K562 (cell line): ENCODE data around the gene LCE7A. TPM values are rescaled to one million over a fixed set of nuclear protein-coding genes. Genes with fewer than 3 reads are reported as not detected.

ENCODE experiments used
- ATAC-seq: fragments of 200-7000 bp; cut with Tn5 transposase; 3 replicates; pipeline ENCODE4 v1.9.1; 2020; ENCODE audit warnings: moderate library complexity
- BruUV-seq: library from RNA; stranded (reverse); fragments of 400-500 nt; replicated peaks from 2 replicates; lab custom pipeline; 2021; lab: Mats Ljungman, UMichigan
- CTCF ChIA-PET: fragments of 300-600 bp; formaldehyde crosslinking; extraction: SDS; loops from one replicate; lab custom pipeline; 2021; ENCODE audit warnings: low intra/inter-chr PET ratio; lab: Yijun Ruan, JAX
- POLR2A ChIA-PET: fragments of 300-600, 350-650 bp; sonication (Branson Sonifier 250); formaldehyde crosslinking; extraction: SDS; loops from one replicate; lab custom pipeline; 2021; ENCODE audit warnings: antibody characterized with exemption, inconsistent platforms; lab: Yijun Ruan, JAX
- DNase-seq, 4 experiments: peaks; one replicate each; pipeline versions ENCODE4 v3.0.0 to v3.0.0-alpha.2; 2011 to 2018; ENCODE audit warnings: low spot score in 3 of 4, mixed read lengths in 3 of 4; ENCODE audit errors: extremely low read depth in 1 of 4
- FAIRE-seq: peaks from 2 replicates; lab custom pipeline; 2011; peaks lifted over from hg19 to GRCh38; lab: Jason Lieb, UNC
- H2AFZ ChIP-seq: 2 replicates; pipeline ENCODE4 v1.6.0; 2011; ENCODE audit warnings: low read depth, low read length, control low read depth, inconsistent platforms
- H3K27ac ChIP-seq: fragments of 200-600 bp; 3 replicates; pipeline ENCODE4 v1.8.0; 2011; ENCODE audit warnings: low read depth, mild to moderate bottlenecking, control low read depth, inconsistent platforms, low read length, moderate library complexity, mixed read lengths; ENCODE audit errors: extremely low read depth
- H3K27me3 ChIP-seq, 2 experiments: fragments of 300-600 bp in 1 of 2; 2 replicates in 1 of 2; 3 replicates in 1 of 2; pipeline versions ENCODE4 v1.6.0 to v1.8.0; 2011; ENCODE audit warnings: inconsistent platforms in 2 of 2, low read length in 2 of 2, mild to moderate bottlenecking in 1 of 2, mixed read lengths in 1 of 2, moderate library complexity in 1 of 2; ENCODE audit not compliant: control insufficient read depth in 2 of 2, insufficient read depth in 2 of 2
- H3K36me3 ChIP-seq: fragments of 300-600 bp; 3 replicates; pipeline ENCODE4 v1.8.0; 2011; ENCODE audit warnings: mild to moderate bottlenecking, low read length, inconsistent platforms; ENCODE audit not compliant: control insufficient read depth, insufficient read depth
- H3K4me1 ChIP-seq, 2 experiments: fragments of 200-600 bp in 1 of 2; replicated peaks in 1 of 2; 2 replicates in 1 of 2; 3 replicates in 1 of 2; pipeline versions ENCODE4 v1.5.1 to v1.8.0; 2011; ENCODE audit warnings: inconsistent platforms in 2 of 2, low read length in 2 of 2, mild to moderate bottlenecking in 1 of 2, mixed read lengths in 1 of 2, moderate library complexity in 1 of 2; ENCODE audit not compliant: control insufficient read depth in 2 of 2, insufficient read depth in 2 of 2
- H3K4me2 ChIP-seq: 2 replicates; pipeline ENCODE4 v1.6.1; 2011; ENCODE audit warnings: low read length, control low read depth, inconsistent platforms, mixed read lengths; ENCODE audit not compliant: insufficient read depth
- H3K4me3 ChIP-seq: fragments of 200-600 bp; sonication (generic), shearing (Covaris generic); 2 replicates; pipeline ENCODE4 v1.5.1; 2016; ENCODE audit warnings: control low read depth, inconsistent platforms
- H3K79me2 ChIP-seq: fragments of 200-600 bp; 3 replicates; pipeline ENCODE4 v1.8.0; 2011; ENCODE audit warnings: low read length, inconsistent platforms; ENCODE audit not compliant: control insufficient read depth, insufficient read depth
- H3K9ac ChIP-seq, 2 experiments: 2 replicates each; pipeline versions ENCODE4 v1.6.0 to v1.6.1; 2011; ENCODE audit warnings: low read depth in 2 of 2, low read length in 2 of 2, control low read depth in 1 of 2, inconsistent platforms in 1 of 2, mild to moderate bottlenecking in 1 of 2, mixed read lengths in 1 of 2; ENCODE audit not compliant: insufficient read depth in 1 of 2
- H3K9me1 ChIP-seq: one replicate; pipeline ENCODE4 v1.6.0; 2011; ENCODE audit warnings: inconsistent platforms, mild to moderate bottlenecking, low read length, moderate library complexity; ENCODE audit not compliant: control insufficient read depth, insufficient read depth
- H3K9me3 ChIP-seq: replicated peaks from 2 replicates; pipeline ENCODE4 v1.5.1; 2011; ENCODE audit warnings: low read depth, low read length, inconsistent platforms; ENCODE audit not compliant: control insufficient read depth, insufficient read depth
- H4K20me1 ChIP-seq: replicated peaks from 2 replicates; pipeline ENCODE4 v1.6.1; 2011; ENCODE audit warnings: low read length, inconsistent platforms, mixed read lengths; ENCODE audit not compliant: control insufficient read depth, insufficient read depth
- ELF4 ChIP-seq: fragments of 450-650 bp; formaldehyde crosslinking; IDR thresholded peaks from 2 replicates; pipeline ENCODE4 v1.4.0; 2022; ENCODE audit warnings: missing genetic modification characterization
- FOXP4 ChIP-seq: sonication (generic); formaldehyde crosslinking; IDR thresholded peaks from 2 replicates; pipeline ENCODE4 v1.8.0; 2022; ENCODE audit warnings: mild to moderate bottlenecking, missing genetic modification reagents, borderline replicate concordance
- GTF2F1 ChIP-seq: IDR thresholded peaks from 2 replicates; pipeline ENCODE4 v1.6.1; 2011; ENCODE audit warnings: low read depth, low read length, improper control_type of control experiment
- NELFE ChIP-seq: IDR thresholded peaks from 2 replicates; pipeline ENCODE4 v1.6.1; 2011; ENCODE audit warnings: mild to moderate bottlenecking; ENCODE audit not compliant: insufficient read depth, insufficient read length
- NR3C1 ChIP-seq: sonication (generic); formaldehyde crosslinking; IDR thresholded peaks from 2 replicates; pipeline ENCODE4 v1.8.1; 2022; ENCODE audit warnings: missing genetic modification reagents
- WGBS: fragments of 100-300 bp; shearing (Covaris generic); methylation state at CpG from one replicate; pipeline ENCODE4 v1.1.6; 2016; ENCODE audit warnings: low coverage, mixed read lengths; ENCODE audit not compliant: insufficient coverage; ENCODE audit errors: missing lambda C conversion rate; 5-methylcytosine and 5-hydroxymethylcytosine counted together
- in situ Hi-C: fragments of 300-500 bp; cut with MboI; formaldehyde crosslinking; loops from 4 replicates; pipeline ENCODE4 v1.15.0; 2018; ENCODE audit warnings: inconsistent platforms, mixed read lengths
- intact Hi-C: fragments of 100-400 bp; cut with micrococcal nuclease; formaldehyde crosslinking; loops from 2 replicates; pipeline ENCODE4 v1.14.2; 2022
- polyA plus RNA-seq, 8 experiments: library from polyadenylated mRNA; depleted of rRNA in 4 of 8; stranded (reverse) in 5 of 8; unstranded in 3 of 8; fragments of >200 nt; fragmentation: Nextera tagmentation in 2 of 8; fragmentation: Illumina TruSeq in 1 of 8; extraction: Ambion mirVana in 2 of 8; extraction: Trizol in 1 of 8; gene quantifications; 2 replicates each; pipeline versions ENCODE4 v1.2.1 to v1.2.3, GENCODE V29; 2011 to 2014; ENCODE audit warnings: inconsistent platforms in 1 of 8, missing spikeins in 1 of 8
- total RNA-seq, 7 experiments: library from RNA; depleted of rRNA in 6 of 7; stranded (reverse); fragments of >200 nt in 6 of 7; fragmentation: Illumina TruSeq in 2 of 7; extraction: Trizol in 2 of 7; gene quantifications; 2 replicates each; pipeline versions ENCODE4 v1.2.1 to v1.2.3, GENCODE V29; 2011 to 2021; ENCODE audit warnings: low replicate concordance in 1 of 7
- TF ChIP-seq, protein P1 (sequence below): fragments of 450-650 bp; formaldehyde crosslinking; conservative IDR thresholded peaks from 2 replicates; pipeline ENCODE4 v1.4.0; 2022; ENCODE audit warnings: mild to moderate bottlenecking, missing genetic modification characterization

Gene LCE7A
- total and polyA plus RNA-seq, 9 of the 15 experiments (the other 6 are each of a cell fraction or from before 2014, with no cell fraction given), result not detected

DNA sequence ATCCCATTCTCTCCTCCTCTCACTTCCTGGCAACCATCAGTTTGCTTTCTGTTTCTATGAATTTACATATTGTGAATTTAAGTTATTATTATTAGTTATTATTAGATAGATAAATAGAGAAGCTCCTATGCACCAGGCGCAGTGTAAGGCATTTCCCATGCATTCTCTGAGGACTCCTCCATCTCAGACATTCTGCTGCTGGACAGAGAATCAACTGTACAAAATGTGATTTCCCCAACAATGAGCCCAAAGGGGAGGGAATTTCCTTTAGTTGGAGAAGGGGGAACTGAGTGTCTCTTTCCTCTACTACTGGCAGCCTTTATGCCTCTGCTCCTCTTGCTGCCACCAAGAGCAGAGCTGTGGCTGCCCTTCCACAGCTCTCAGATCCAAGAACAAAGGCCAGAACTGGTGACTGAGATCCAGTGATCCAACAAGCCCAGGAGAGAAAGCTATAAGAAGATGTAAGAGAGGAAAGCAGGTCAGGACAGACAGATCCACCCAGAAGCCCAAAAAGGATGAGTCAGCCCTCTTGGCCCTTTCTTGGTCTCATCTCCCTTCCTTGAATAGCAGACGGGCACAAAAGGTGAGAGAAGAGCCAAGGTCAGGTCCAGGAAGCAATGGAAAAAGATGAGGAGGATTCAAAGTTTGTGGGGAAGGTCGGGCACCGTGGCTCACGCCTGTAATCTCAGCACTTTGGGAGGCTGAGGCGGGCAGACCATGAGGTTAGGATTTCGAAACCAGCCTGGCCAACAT is 45.1 kb downstream of the LCE7A start:
- H4K20me1 ChIP-seq, result no peaks in the 10 kb centered on the region
- H3K27ac ChIP-seq, result no peak overlapping the region
- H3K4me3 ChIP-seq, result no peak overlapping the region
- ATAC-seq (no peak), DNase-seq (no peak), FAIRE-seq (no peak)
- H3K9me1 ChIP-seq, result no peaks in the 10 kb centered on the region
- H3K36me3 ChIP-seq, result no peaks in the 10 kb centered on the region
- ChIA-PET CTCF (no interaction called here), POLR2A (no interaction called here)
- intact Hi-C loops (no loop called here), in situ Hi-C loops (no loop called here)
- H3K9me3 ChIP-seq, result no peaks in the 10 kb centered on the region
- H3K9ac ChIP-seq, result no peak overlapping the region; a peak in 1 of 4 replicates
- TF ChIP-seq FOXP4, result no peak
- no peak for TF ChIP-seq ELF4 (CRISPR knock-in tag)
- no peak for TF ChIP-seq NELFE
- no peak for TF ChIP-seq NR3C1 (CRISPR knock-in tag)
- TF ChIP-seq, protein P1, sequence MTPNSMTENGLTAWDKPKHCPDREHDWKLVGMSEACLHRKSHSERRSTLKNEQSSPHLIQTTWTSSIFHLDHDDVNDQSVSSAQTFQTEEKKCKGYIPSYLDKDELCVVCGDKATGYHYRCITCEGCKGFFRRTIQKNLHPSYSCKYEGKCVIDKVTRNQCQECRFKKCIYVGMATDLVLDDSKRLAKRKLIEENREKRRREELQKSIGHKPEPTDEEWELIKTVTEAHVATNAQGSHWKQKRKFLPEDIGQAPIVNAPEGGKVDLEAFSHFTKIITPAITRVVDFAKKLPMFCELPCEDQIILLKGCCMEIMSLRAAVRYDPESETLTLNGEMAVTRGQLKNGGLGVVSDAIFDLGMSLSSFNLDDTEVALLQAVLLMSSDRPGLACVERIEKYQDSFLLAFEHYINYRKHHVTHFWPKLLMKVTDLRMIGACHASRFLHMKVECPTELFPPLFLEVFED, result no peak
- no peak for TF ChIP-seq GTF2F1
- 0 out of 5 replicates have a peak, but pooled peaks cover 0 to 4% of the 10 kb centered on the region in 2 experiments for H3K27me3 ChIP-seq
- no peak overlapping the region for H2AFZ ChIP-seq
- H3K4me2 ChIP-seq, result no peak overlapping the region
- BruUV-seq, result no TSS peak
- no peaks in the 10 kb centered on the region for H3K4me1 ChIP-seq
- WGBS, result 0% methylated on average over 7 of the region's 7 CpGs
- H3K79me2 ChIP-seq, result no peaks in the 10 kb centered on the region
